Measurements from ENCODE around the gene CCHCR1.
"Not testable (repeated sequence)": the region's sequence is repeated elsewhere in the genome, so short reads cannot be mapped to it uniquely, and the experiment has no call there.

CCHCR1 gene

DNA sequence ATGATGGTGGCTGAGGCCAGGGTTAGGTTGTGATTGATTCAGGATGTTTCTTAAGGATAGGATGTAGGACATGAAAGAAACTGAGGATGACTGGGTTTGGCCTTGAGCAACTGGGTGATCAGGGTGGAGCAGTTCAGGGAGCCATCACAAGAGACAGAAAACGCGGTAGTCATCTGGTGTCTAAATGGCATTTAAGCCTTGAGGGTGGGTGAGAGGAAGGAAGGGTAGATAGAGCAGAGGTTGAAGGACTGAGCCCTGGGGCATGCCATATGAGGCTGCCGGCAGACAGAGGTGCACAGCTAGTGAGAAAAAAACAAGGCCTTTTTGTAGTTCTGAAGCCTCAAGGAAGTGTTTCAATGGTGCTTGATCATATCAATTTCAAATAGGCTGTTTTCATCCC is 11.0 kb upstream of the CCHCR1 start:
- Histone ChIP-seq H3K14ac (ENCODE audit: low read length) (no peak overlapping the region), H3K23ac (ENCODE audit: low read length) (no peak overlapping the region), H2BK5ac (ENCODE audit: low read depth, low read length, poor library complexity) (no peak overlapping the region)

DNA sequence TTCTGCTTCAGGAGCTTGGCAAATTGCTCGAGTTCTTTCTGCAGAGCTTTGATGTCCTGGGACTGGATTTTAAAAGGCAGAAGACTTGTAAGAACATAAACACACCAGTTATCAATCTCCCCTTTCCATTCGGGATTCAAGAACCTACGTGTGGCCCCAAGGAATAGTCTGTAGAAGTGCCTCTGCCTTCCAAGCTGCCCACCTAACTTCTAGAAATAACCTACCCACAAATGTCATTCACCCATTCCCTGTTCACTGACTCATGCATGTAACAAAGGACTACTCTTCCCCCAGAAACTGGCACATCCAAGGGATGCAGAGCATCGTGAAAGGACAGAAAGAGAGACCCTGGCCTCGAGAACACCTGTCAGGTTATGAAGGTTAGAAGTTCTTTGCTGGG is 8.4 kb upstream of the CCHCR1 start:
- no peak overlapping the region for H3K4me3 ChIP-seq (ENCODE audit: low read depth, low read length)
- WGBS (ENCODE audit: extremely low coverage, insufficient coverage, insufficient read length): no CpG with 5 or more reads among the region's 5 CpGs
- no peak overlapping the region for H4K12ac ChIP-seq (ENCODE audit: low read depth, low read length)
- H3K23ac ChIP-seq (ENCODE audit: low read length): no peak overlapping the region
- no peak overlapping the region for H2AFZ ChIP-seq (ENCODE audit: insufficient read depth, low read length, poor library complexity)
- no peak for DNase-seq
- H2AK5ac ChIP-seq (ENCODE audit: low read length): no peak overlapping the region
- H4K8ac ChIP-seq (ENCODE audit: low read depth, low read length): no peak overlapping the region
- peaks cover 8% of the 10 kb centered on the region in 2 experiments for H3K4me1 ChIP-seq (ENCODE audit: control insufficient read depth in 1 of 2, insufficient read depth in 2 of 2, low read length in 2 of 2)
- H2BK5ac ChIP-seq (ENCODE audit: low read depth, low read length, poor library complexity): no peak overlapping the region
- H3K9ac ChIP-seq (ENCODE audit: low read length): no peak overlapping the region
- peaks cover 3% of the 10 kb centered on the region for H3K9me3 ChIP-seq (ENCODE audit: insufficient read depth, low read depth, low read length)
- no peak overlapping the region for H3K14ac ChIP-seq (ENCODE audit: low read length)
- H3K27me3 ChIP-seq (ENCODE audit: insufficient read depth, low read length): peaks cover 7% of the 10 kb centered on the region
- no peak overlapping the region for H3K18ac ChIP-seq (ENCODE audit: low read length)
- no peak overlapping the region for H2BK120ac ChIP-seq (ENCODE audit: insufficient read depth, low read length, poor library complexity)
- H3K36me3 ChIP-seq (ENCODE audit: control insufficient read depth in 1 of 2, insufficient read depth in 2 of 2, low read length in 2 of 2): peaks cover 11% of the 10 kb centered on the region in 2 experiments
- H3K27ac ChIP-seq (ENCODE audit: low read depth, low read length): no peak overlapping the region
- H3K4me2 ChIP-seq (ENCODE audit: low read length): no peak overlapping the region
- no peak overlapping the region for H4K91ac ChIP-seq (ENCODE audit: low read depth, low read length)
- H3K4ac ChIP-seq (ENCODE audit: low read depth, low read length): no peak overlapping the region
- H3K79me1 ChIP-seq (ENCODE audit: low read length): no peaks in the 10 kb centered on the region
- H3K79me2 ChIP-seq (ENCODE audit: control insufficient read depth, insufficient read depth, low read length, poor library complexity): no peaks in the 10 kb centered on the region
- H2BK12ac ChIP-seq (ENCODE audit: low read length): no peak overlapping the region

More for the DNA sequence above, 11.0 kb upstream of the CCHCR1 start:
- H2BK120ac ChIP-seq (ENCODE audit: insufficient read depth, low read length, poor library complexity): no peak overlapping the region
- no peak overlapping the region for H2BK12ac ChIP-seq (ENCODE audit: low read length)
- no peak overlapping the region for H3K9ac ChIP-seq (ENCODE audit: low read length)
- H4K91ac ChIP-seq (ENCODE audit: low read depth, low read length): no peak overlapping the region
- H3K9me3 ChIP-seq (ENCODE audit: insufficient read depth, low read depth, low read length): peaks cover 3% of the 10 kb centered on the region
- no peaks in the 10 kb centered on the region for H3K79me2 ChIP-seq (ENCODE audit: control insufficient read depth, insufficient read depth, low read length, poor library complexity)
- no peak overlapping the region for H3K4me2 ChIP-seq (ENCODE audit: low read length)
- no peak overlapping the region for H3K18ac ChIP-seq (ENCODE audit: low read length)
- no peak overlapping the region for H4K8ac ChIP-seq (ENCODE audit: low read depth, low read length)
- H3K4ac ChIP-seq (ENCODE audit: low read depth, low read length): no peak overlapping the region
- H3K79me1 ChIP-seq (ENCODE audit: low read length): no peaks in the 10 kb centered on the region
- no peak overlapping the region for H3K4me3 ChIP-seq (ENCODE audit: low read depth, low read length)
- H3K27ac ChIP-seq (ENCODE audit: low read depth, low read length): no peak overlapping the region
- peaks cover 11% of the 10 kb centered on the region for H3K27me3 ChIP-seq (ENCODE audit: insufficient read depth, low read length)
- peak; percentile 77 to 87 for DNase-seq
- no peak overlapping the region for H2AFZ ChIP-seq (ENCODE audit: insufficient read depth, low read length, poor library complexity)
- no peak overlapping the region for H2AK5ac ChIP-seq (ENCODE audit: low read length)
- no CpG with 5 or more reads among the region's 3 CpGs for WGBS (ENCODE audit: extremely low coverage, insufficient coverage, insufficient read length)
- peaks cover 8 to 11% of the 10 kb centered on the region in 2 experiments for H3K4me1 ChIP-seq (ENCODE audit: control insufficient read depth in 1 of 2, insufficient read depth in 2 of 2, low read length in 2 of 2)
- no peak overlapping the region for H4K12ac ChIP-seq (ENCODE audit: low read depth, low read length)
- peaks cover 0 to 5% of the 10 kb centered on the region in 2 experiments for H3K36me3 ChIP-seq (ENCODE audit: control insufficient read depth in 1 of 2, insufficient read depth in 2 of 2, low read length in 2 of 2)

DNA sequence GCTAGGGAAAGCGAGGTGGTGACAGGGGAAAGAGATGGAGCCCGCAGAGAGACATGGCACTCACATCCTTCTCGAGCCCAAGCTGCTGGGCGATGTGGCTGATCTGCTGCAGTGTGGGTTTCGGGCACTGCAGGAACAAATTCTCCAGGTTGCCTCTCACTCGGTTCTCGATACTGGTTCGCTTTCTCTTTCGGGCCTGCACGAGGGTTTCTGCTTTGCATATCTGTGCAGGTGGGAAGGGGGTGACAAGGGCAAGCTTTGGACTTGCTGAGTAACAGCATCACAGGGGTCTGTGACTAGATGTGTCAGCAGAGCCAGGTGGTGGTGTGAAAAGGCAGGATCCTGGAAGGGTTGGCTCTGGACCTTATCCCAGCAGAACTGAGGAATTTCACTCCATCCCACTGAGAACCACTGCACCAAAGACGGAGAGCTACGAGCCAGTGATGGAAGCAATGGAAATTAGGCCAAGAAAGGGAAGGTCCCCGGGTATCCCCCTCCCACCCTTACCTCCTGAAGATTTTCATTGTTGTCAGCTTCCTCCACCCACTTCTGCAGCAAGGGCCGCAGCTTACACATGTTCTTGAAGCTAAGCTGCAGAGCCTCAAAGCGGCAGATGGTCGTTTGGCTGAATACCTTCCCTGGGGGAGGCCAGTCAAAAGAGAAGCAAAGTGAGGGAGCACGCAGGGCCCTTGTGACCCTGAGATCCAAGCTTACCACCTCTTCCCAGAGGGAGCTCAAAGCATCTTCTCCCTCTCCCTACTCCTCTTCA is 7.6 kb upstream of the CCHCR1 start:
- not testable (repeated sequence) for H3K79me1 ChIP-seq (ENCODE audit: low read length); DNase-seq
- no CpG with 5 or more reads among the region's 17 CpGs for WGBS (ENCODE audit: extremely low coverage, insufficient coverage, insufficient read length)

DNA sequence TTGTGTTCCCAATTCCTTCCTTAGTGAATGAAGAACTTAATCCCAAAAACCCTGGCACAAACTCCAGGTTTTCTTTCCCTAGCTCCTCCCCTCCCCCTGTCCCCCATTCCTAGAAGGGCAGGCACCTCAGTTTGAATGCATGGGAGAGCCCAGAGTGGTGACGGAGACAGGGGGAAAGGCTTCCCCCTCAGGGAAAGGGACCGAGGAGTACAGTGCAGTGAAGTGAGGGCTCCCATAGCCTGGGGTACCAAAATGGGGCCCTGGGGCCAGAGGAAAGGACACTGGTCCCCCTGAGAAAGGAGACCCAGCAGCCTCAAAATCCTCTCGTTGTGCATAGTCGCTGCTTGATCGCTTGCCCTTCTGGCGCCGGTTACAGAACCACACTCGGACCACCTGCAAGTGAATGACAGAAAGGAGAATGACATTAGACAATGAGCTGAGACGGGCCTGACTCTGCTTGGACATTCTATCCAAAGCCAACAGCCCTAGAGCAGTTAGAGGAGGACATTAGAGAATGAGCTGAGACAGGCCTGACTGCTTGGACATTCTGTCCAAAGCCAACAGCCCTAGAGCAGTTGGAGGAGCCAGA is 7.0 kb upstream of the CCHCR1 start:
- H3K23ac ChIP-seq (ENCODE audit: low read length); H2BK5ac ChIP-seq (ENCODE audit: low read depth, low read length, poor library complexity); H3K9me3 ChIP-seq (ENCODE audit: insufficient read depth, low read depth, low read length); H2BK12ac ChIP-seq (ENCODE audit: low read length); H3K4me3 ChIP-seq (ENCODE audit: low read depth, low read length); H2AFZ ChIP-seq (ENCODE audit: insufficient read depth, low read length, poor library complexity); H3K9ac ChIP-seq (ENCODE audit: low read length); H3K27ac ChIP-seq (ENCODE audit: low read depth, low read length); H2AK5ac ChIP-seq (ENCODE audit: low read length); H3K14ac ChIP-seq (ENCODE audit: low read length); H3K4me1 ChIP-seq (ENCODE audit: control insufficient read depth in 1 of 2, insufficient read depth in 2 of 2, low read length in 2 of 2); DNase-seq; H3K18ac ChIP-seq (ENCODE audit: low read length); H4K8ac ChIP-seq (ENCODE audit: low read depth, low read length); H3K27me3 ChIP-seq (ENCODE audit: insufficient read depth, low read length); H3K4me2 ChIP-seq (ENCODE audit: low read length); H4K12ac ChIP-seq (ENCODE audit: low read depth, low read length); H2BK120ac ChIP-seq (ENCODE audit: insufficient read depth, low read length, poor library complexity); H3K4ac ChIP-seq (ENCODE audit: low read depth, low read length); H4K91ac ChIP-seq (ENCODE audit: low read depth, low read length); H3K79me1 ChIP-seq (ENCODE audit: low read length); H3K79me2 ChIP-seq (ENCODE audit: control insufficient read depth, insufficient read depth, low read length, poor library complexity): not testable (repeated sequence)
- no CpG with 5 or more reads among the region's 9 CpGs for WGBS (ENCODE audit: extremely low coverage, insufficient coverage, insufficient read length)
- peaks cover 11% of the 10 kb centered on the region in 2 experiments for H3K36me3 ChIP-seq (ENCODE audit: control insufficient read depth in 1 of 2, insufficient read depth in 2 of 2, low read length in 2 of 2)

More for the DNA sequence above, 7.6 kb upstream of the CCHCR1 start:
- H3K18ac ChIP-seq (ENCODE audit: low read length); H4K91ac ChIP-seq (ENCODE audit: low read depth, low read length); H3K27me3 ChIP-seq (ENCODE audit: insufficient read depth, low read length); H3K27ac ChIP-seq (ENCODE audit: low read depth, low read length); H3K9me3 ChIP-seq (ENCODE audit: insufficient read depth, low read depth, low read length); H4K12ac ChIP-seq (ENCODE audit: low read depth, low read length); H3K9ac ChIP-seq (ENCODE audit: low read length); H3K4ac ChIP-seq (ENCODE audit: low read depth, low read length); H3K79me2 ChIP-seq (ENCODE audit: control insufficient read depth, insufficient read depth, low read length, poor library complexity); H3K4me3 ChIP-seq (ENCODE audit: low read depth, low read length); H2BK120ac ChIP-seq (ENCODE audit: insufficient read depth, low read length, poor library complexity); H2BK12ac ChIP-seq (ENCODE audit: low read length); H2BK5ac ChIP-seq (ENCODE audit: low read depth, low read length, poor library complexity); H2AK5ac ChIP-seq (ENCODE audit: low read length); H3K4me1 ChIP-seq (ENCODE audit: control insufficient read depth in 1 of 2, insufficient read depth in 2 of 2, low read length in 2 of 2); H3K23ac ChIP-seq (ENCODE audit: low read length); H4K8ac ChIP-seq (ENCODE audit: low read depth, low read length); H2AFZ ChIP-seq (ENCODE audit: insufficient read depth, low read length, poor library complexity); H3K4me2 ChIP-seq (ENCODE audit: low read length); H3K14ac ChIP-seq (ENCODE audit: low read length): not testable (repeated sequence)
- peaks cover 11% of the 10 kb centered on the region in 2 experiments for H3K36me3 ChIP-seq (ENCODE audit: control insufficient read depth in 1 of 2, insufficient read depth in 2 of 2, low read length in 2 of 2)
